ENCODE measurements around the gene PLAAT5.
A peak's percentile ranks its signal among the peaks of the same experiment; 100 is the strongest.
"Not testable (repeated sequence)": the region's sequence is repeated elsewhere in the genome, so short reads cannot be mapped to it uniquely, and the experiment has no call there.

PLAAT5 gene

GRCh38 chr11:63490551-63491239 lies at the start of gene PLAAT5:
Gene PLAAT5, minus strand, starts transcription at chr11:63491167. Its CDS starts 133 bp downstream, at chr11:63491034.
- DNase-seq = no peak

- peak; percentile 60 for DNase-seq
These were observed 46.5 kb upstream of the PLAAT5 start for GRCh38 chr11:63537293-63538101.

GRCh38 chr11:63536669-63537292 lies 45.8 kb upstream of the PLAAT5 start, which contains the start of gene PLAAT4:
Gene PLAAT4, plus strand, starts transcription at chr11:63536808. Its CDS starts 61 bp downstream, at chr11:63536869.
- peak; percentile 72 for DNase-seq

GRCh38 chr11:63535734-63536133 lies 44.8 kb upstream of the PLAAT5 start:
- peak; percentile 63 for DNase-seq

GRCh38 chr11:63534895-63535461 lies 44.0 kb upstream of the PLAAT5 start:
- DNase-seq = peak; percentile 66

GRCh38 chr11:63534076-63534475 lies 43.1 kb upstream of the PLAAT5 start:
- no peak for DNase-seq

GRCh38 chr11:63532799-63533475 lies 42.0 kb upstream of the PLAAT5 start:
- no peak for DNase-seq

- no peak for DNase-seq
These were observed 41.1 kb upstream of the PLAAT5 start for GRCh38 chr11:63532117-63532516.

- peak; percentile 61 for DNase-seq
These were observed 40.3 kb upstream of the PLAAT5 start for GRCh38 chr11:63531074-63531792.

GRCh38 chr11:63530021-63530420 lies 39.1 kb upstream of the PLAAT5 start:
- no peak for DNase-seq

GRCh38 chr11:63529373-63529772 lies 38.4 kb upstream of the PLAAT5 start:
- DNase-seq = not testable (repeated sequence)

GRCh38 chr11:63528729-63529278 lies 37.8 kb upstream of the PLAAT5 start:
- DNase-seq = not testable (repeated sequence)

GRCh38 chr11:63528156-63528555 lies 37.2 kb upstream of the PLAAT5 start:
- DNase-seq = not testable (repeated sequence)

GRCh38 chr11:63527667-63528066 lies 36.7 kb upstream of the PLAAT5 start:
- DNase-seq = no peak

- no peak for DNase-seq
These were observed 32.2 kb upstream of the PLAAT5 start for GRCh38 chr11:63523151-63523550.

- no peak for DNase-seq
These were observed 30.9 kb upstream of the PLAAT5 start for GRCh38 chr11:63521896-63522295.

GRCh38 chr11:63520606-63521170 lies 29.7 kb upstream of the PLAAT5 start:
- DNase-seq = no peak

GRCh38 chr11:63518548-63518947 lies 27.6 kb upstream of the PLAAT5 start:
- DNase-seq = no peak

- DNase-seq = no peak
These were observed 26.2 kb upstream of the PLAAT5 start for GRCh38 chr11:63517156-63517555.

- DNase-seq = no peak
These were observed 25.1 kb upstream of the PLAAT5 start for GRCh38 chr11:63516109-63516508.

- no peak for DNase-seq
These were observed 21.8 kb upstream of the PLAAT5 start for GRCh38 chr11:63512816-63513215.

All from activated CD4-positive, alpha-beta T cell treated with anti-CD3 and anti-CD28 coated beads, Interleukin-2, amount 50 U/mL, for 16 hours (primary cell).